Activated gamma-delta T cell treated with Interleukin-2 at 50 U/mL for 16 hours (primary cell): ENCODE data around the gene CCDC126.
A peak's percentile ranks its signal among the peaks of the same experiment; 100 is the strongest.
"Not testable (repeated sequence)": the region's sequence is repeated elsewhere in the genome, so short reads cannot be mapped to it uniquely, and the experiment has no call there.

Source experiments
- DNase-seq: peaks from one replicate; pipeline ENCODE4 v3.0.0-alpha.2; 2020

CCDC126 gene, protein sequence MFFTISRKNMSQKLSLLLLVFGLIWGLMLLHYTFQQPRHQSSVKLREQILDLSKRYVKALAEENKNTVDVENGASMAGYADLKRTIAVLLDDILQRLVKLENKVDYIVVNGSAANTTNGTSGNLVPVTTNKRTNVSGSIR

GRCh38 chr7:23597094-23598091 is at the start of gene CCDC126:
Gene CCDC126 (plus strand): TSS chr7:23597382. CDS start chr7:23611316, 13,934 bp downstream.
- peak; percentile 72 for DNase-seq

DNA sequence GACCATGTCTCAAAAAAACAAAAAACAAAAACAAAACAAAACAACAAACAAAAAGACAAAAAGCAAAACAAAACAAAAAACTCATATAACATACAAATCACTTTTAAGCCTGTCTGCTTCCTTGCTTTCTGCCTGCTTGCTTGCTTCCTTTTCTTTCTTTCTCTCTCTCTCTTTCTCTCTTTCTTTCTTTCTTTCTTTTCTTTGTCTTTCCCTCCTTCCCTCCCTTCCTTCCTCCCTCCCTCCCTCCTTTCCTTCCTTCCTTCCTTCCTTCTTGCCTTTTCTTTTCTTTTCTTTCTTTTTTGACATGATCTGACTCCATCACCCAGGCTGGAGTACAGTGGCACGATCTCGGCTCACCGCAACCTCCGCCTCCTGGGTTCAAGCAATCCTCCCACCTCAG is 49.5 kb upstream of the CCDC126 start:
- no peak for DNase-seq

GRCh38 chr7:23558303-23558702 is 38.9 kb upstream of the CCDC126 start:
- DNase-seq = no peak

DNA sequence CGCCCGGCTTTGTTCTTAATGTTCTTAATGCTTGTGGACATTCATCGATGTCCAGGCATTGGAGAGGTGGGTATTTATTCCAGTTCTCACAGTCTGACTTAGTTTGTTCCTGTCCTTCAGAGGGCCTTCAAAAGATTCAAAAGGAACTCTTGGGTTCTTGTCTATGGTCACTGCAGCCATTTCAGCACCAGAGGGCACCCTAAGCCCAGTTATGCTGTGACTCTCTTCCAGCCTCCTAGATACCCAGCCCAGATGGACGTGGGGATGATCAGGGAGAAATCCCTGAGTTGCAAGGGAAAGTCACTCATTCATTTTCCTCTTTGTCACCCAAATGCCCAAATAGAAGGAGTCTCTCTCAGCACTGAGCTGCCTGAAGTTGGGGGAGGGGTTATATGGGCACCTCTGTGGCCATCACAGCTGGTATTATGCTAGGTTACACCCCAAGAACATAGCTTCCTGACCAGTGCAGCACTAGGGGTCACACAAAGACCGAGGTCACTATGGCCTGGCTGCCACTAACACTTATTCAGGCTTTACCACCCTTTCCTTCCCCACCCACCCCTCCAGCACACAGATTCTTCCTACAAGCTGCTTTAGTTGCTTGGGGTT is 26.5 kb upstream of the CCDC126 start:
- DNase-seq = peak; percentile 65

- DNase-seq = not testable (repeated sequence)
Measured at GRCh38 chr7:23581975-23582374, 15.2 kb upstream of the CCDC126 start.

GRCh38 chr7:23585304-23585703 is 11.9 kb upstream of the CCDC126 start:
- DNase-seq = not testable (repeated sequence)

DNA sequence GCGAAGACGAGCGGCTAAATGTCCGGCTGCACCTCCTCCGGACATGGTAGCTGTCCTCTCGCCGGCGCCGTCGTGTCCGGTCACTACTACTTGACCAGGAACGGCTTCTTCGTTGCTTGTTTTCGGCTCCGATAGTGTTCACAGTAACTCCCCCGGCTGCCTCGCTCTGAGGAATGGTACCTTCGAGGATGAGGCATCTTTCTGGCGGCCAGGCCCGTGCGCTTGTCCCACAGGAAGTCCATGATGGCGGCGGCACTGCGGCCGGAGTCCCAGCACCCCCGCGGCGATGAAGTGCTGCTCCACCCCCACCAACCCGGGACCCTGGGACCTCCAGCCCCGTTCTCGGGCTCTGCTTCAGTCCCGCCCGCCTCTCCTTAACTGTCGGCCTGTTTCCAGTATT is 11.0 kb upstream of the CCDC126 start:
- DNase-seq = no peak

GRCh38 chr7:23590529-23590928 is 6.7 kb upstream of the CCDC126 start:
- DNase-seq = no peak

GRCh38 chr7:23593706-23594105 is 3.5 kb upstream of the CCDC126 start:
- no peak for DNase-seq

- DNase-seq = no peak
Measured at GRCh38 chr7:23594879-23595604, 2.1 kb upstream of the CCDC126 start.

- DNase-seq = no peak
Measured at GRCh38 chr7:23598296-23598695, 1.1 kb downstream of the CCDC126 start.

DNA sequence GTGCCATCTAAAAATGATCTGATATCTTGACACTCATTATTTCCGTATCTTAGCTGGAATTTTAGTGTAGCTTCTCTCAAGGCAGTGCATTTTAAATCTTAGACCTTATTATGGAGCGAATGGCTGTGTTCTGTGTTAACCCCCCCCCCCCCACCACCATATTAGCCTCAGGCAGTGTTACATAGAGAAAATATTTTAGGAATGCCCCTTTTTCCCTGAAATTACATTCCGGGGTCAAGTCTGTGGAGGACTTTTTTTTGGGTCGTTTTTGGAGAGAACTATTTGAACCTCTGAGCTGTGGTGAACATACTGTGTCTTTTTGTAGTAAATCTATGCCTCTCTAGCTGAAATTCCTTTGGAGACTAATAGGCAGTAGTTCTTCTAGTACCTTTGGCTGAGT is 3.1 kb downstream of the CCDC126 start:
- no peak for DNase-seq

- no peak for DNase-seq
Measured at GRCh38 chr7:23603632-23604295, 6.6 kb downstream of the CCDC126 start.

GRCh38 chr7:23604296-23604640 is 7.1 kb downstream of the CCDC126 start:
- DNase-seq = no peak

DNA sequence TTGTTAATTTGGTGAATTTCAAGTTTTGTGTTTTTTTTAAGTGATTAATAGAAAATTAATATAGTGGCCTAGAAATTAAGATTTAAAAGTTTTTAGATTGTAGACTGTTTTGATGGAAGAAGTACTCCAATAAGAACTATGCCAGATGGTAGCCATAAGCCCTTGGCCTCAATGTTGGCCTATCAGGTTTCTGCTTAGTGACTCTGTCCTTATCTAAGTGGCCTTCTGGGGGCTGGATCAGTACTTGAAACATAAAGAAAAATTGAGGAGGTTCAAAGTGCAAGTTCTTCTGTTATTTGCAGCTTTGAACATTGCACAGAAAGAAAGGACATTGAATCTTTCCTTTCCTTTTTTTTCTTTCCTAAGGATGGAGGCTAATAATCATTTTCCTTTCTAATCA is 9.9 kb downstream of the CCDC126 start:
- no peak for DNase-seq

- no peak for DNase-seq
Measured at GRCh38 chr7:23607866-23608265, 10.7 kb downstream of the CCDC126 start.

- DNase-seq = no peak
Measured at GRCh38 chr7:23615331-23615730, 18.1 kb downstream of the CCDC126 start.

GRCh38 chr7:23616593-23616992 is 19.4 kb downstream of the CCDC126 start:
- no peak for DNase-seq

GRCh38 chr7:23617482-23617881 is 20.3 kb downstream of the CCDC126 start:
- no peak for DNase-seq

DNA sequence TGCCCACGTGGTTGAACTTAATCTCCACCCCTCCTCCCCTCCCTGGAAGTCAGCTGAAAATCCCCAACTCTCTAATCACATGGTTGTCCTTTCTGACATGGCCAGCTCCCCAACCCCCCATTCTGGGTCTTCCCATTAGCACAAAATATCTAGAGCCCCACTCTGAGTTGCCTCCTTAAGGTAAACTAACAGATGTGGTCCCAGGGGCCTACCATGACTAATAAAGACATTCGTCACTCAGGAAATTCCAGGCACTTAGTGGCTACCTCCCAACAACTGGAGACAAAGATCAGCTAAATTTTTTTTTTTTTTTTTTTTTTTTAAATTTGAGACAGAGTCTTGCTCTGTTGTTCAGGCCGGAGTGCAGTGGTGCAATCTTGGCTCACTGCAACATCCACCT is 21.1 kb downstream of the CCDC126 start:
- DNase-seq = no peak

DNA sequence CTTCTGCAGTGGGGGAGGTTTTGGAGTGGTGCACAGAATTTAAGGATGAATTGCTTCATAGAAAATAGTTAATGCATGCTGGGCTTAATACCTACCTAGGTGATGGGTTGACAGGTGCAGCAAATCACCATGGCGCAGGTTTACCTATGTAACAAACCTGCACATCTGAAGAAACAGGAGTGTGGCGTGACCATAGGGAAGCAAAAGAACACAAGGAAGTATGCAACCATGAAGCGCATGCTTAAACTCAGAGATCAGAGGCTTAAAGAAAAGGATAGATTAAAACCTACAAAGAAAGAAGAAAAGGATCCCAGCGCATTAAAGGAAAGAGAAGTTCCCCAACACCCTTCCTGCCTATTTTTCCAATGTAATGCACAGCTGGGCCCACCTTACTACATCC is 22.0 kb downstream of the CCDC126 start:
- no peak for DNase-seq

GRCh38 chr7:23622506-23622925 is 25.3 kb downstream of the CCDC126 start:
- DNase-seq = no peak

DNA sequence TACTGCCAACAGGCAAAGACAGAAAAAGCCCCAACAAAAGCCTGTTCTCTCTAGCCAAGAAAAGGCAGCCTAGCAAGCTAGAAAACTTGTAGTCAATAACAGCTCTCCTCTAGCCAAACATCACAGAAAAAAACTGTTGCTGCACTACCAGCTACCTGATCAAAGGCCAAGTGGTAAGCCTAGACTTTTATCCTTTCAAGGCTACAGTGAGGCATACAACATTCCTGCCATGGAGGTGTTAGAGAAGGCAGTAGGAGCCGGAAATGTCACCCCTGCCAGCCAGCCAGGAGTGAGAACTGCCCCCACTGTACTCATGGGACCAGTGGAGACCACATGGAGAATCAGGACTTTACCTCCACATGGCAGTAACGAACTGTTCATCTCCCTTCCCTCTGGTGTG is 31.2 kb downstream of the CCDC126 start:
- no peak for DNase-seq
